PFSK-1 (cell line): ENCODE results near the gene KARS1.

Experiments used
- FOXP2 ChIP-seq: optimal IDR thresholded peaks from 2 replicates; pipeline ENCODE3; 2011; ENCODE audit warnings: borderline replicate concordance, control low read depth, inconsistent platforms; ENCODE audit not compliant: insufficient read depth; ENCODE audit errors: extremely low read length, extremely low read depth
- POLR2AphosphoS5 ChIP-seq: IDR thresholded peaks from 2 replicates; pipeline ENCODE4 v1.6.1; 2012; ENCODE audit warnings: low read depth, mild to moderate bottlenecking, control low read depth, low read length, moderate library complexity
- SIN3A ChIP-seq: IDR thresholded peaks from 2 replicates; pipeline ENCODE4 v1.6.1; 2012; ENCODE audit warnings: mild to moderate bottlenecking, low read length, moderate library complexity, borderline replicate concordance; ENCODE audit not compliant: insufficient read depth
- TAF1 ChIP-seq: IDR thresholded peaks from 2 replicates; pipeline ENCODE4 v1.6.1; 2012; ENCODE audit warnings: low read length, control low read depth, borderline replicate concordance; ENCODE audit not compliant: insufficient read depth
- TF ChIP-seq, protein P1 (sequence below), 2 experiments: IDR thresholded peaks; 2 replicates each; pipeline versions ENCODE4 v1.6.1 to v1.8.0; 2011 to 2012; ENCODE audit warnings: low read depth in 2 of 2, low read length in 2 of 2, control low read depth in 1 of 2, inconsistent platforms in 1 of 2, mild to moderate bottlenecking in 1 of 2, moderate library complexity in 1 of 2; ENCODE audit not compliant: insufficient read depth in 1 of 2

Gene KARS1

DNA sequence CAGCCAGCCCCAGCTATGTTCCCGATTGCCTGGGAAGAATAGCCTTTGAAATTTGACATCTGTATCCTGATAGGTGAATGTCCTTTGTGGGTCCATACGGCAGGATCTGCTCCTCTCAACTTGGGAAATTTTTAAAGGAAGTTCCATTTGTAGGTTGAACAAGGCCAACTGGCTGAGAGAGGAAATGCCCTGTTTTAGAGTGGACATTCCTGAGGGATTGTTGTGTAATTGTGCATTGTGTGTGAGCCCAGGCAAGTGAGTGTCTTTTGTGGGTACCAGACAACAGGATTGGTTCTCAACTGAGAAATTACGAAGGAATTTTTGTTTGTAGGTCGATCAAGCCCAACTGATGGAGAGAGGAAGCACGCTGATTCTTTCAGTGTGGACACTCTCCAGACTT lies 31.9 kb upstream of the KARS1 start:
- TF ChIP-seq, protein P1, sequence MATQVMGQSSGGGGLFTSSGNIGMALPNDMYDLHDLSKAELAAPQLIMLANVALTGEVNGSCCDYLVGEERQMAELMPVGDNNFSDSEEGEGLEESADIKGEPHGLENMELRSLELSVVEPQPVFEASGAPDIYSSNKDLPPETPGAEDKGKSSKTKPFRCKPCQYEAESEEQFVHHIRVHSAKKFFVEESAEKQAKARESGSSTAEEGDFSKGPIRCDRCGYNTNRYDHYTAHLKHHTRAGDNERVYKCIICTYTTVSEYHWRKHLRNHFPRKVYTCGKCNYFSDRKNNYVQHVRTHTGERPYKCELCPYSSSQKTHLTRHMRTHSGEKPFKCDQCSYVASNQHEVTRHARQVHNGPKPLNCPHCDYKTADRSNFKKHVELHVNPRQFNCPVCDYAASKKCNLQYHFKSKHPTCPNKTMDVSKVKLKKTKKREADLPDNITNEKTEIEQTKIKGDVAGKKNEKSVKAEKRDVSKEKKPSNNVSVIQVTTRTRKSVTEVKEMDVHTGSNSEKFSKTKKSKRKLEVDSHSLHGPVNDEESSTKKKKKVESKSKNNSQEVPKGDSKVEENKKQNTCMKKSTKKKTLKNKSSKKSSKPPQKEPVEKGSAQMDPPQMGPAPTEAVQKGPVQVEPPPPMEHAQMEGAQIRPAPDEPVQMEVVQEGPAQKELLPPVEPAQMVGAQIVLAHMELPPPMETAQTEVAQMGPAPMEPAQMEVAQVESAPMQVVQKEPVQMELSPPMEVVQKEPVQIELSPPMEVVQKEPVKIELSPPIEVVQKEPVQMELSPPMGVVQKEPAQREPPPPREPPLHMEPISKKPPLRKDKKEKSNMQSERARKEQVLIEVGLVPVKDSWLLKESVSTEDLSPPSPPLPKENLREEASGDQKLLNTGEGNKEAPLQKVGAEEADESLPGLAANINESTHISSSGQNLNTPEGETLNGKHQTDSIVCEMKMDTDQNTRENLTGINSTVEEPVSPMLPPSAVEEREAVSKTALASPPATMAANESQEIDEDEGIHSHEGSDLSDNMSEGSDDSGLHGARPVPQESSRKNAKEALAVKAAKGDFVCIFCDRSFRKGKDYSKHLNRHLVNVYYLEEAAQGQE (IDR thresholded peaks at IDR 0.05; ENCODE audit: insufficient read depth in 1 of 2, low read depth in 2 of 2, low read length in 2 of 2) = no peak
- TF ChIP-seq SIN3A (no peak), FOXP2 (no peak), TAF1 (no peak), POLR2AphosphoS5 (no peak)

GRCh38 chr16:75676909-75677308 lies 29.4 kb upstream of the KARS1 start, which contains the start of gene CPHXL2:
Gene CPHXL2, minus strand, starts transcription at chr16:75677009. Its CDS starts 10 bp downstream, at chr16:75676999.
- TF ChIP-seq TAF1 = no peak
- TF ChIP-seq POLR2AphosphoS5 = no peak
- TF ChIP-seq, protein P1 (IDR thresholded peaks at IDR 0.05; ENCODE audit: insufficient read depth in 1 of 2, low read depth in 2 of 2, low read length in 2 of 2) = no peak
- no peak for TF ChIP-seq FOXP2

GRCh38 chr16:75667503-75667902 lies 20.0 kb upstream of the KARS1 start:
- TF ChIP-seq SIN3A (no peak), TAF1 (no peak), FOXP2 (no peak), POLR2AphosphoS5 (no peak)
- TF ChIP-seq, protein P1 (IDR thresholded peaks at IDR 0.05; ENCODE audit: insufficient read depth in 1 of 2, low read depth in 2 of 2, low read length in 2 of 2) = no peak

DNA sequence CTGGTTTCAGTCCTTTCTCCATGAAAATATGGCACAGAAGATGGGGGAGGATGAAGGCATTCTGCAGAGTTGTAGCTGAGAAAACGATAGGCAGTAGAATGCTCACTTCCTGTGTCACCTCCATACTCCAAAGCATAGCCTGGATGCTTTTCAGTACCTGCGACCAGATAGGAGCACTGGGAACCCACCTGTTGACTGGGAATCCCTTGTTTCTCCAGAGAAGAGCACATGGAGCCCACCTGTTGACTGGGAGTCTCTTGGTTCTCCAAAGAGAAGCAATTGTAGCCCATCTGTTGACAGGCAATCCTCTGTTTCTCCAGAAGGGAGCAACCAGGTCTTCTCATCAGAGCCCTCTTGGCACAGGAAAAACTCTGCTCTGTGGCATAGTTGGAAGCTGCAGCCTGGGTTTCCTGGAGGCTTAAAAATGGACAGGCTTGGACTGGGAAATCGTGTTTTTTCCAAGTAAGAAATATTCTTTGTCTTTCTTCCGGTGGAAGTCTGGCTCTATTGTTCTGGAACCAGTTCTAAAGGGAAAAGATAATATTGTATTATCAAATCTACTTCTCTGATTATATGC lies 13.3 kb upstream of the KARS1 start:
- TF ChIP-seq TAF1 (no peak), FOXP2 (no peak), SIN3A (no peak)
- TF ChIP-seq, protein P1 (IDR thresholded peaks at IDR 0.05; ENCODE audit: insufficient read depth in 1 of 2, low read depth in 2 of 2, low read length in 2 of 2) = no peak

DNA sequence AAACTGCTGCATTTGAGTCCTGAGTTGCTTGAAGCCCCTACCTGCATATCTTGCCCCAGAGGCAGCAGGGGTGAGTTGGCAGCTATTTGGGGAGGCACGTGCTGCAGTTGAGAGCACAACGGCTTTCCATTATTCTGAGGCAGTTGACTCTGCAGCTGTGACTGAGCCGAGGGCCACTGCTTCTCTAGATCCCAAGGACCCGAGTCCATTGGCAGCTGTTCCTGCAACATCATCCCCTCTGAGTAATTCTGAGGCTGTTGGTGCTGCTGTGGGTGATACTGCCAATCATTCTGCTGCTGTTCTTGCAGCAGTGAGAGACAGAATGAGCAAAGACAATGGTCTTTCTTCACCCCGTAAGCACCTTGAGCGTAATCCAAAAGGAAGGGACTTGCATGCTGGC lies 12.9 kb upstream of the KARS1 start:
- TF ChIP-seq SIN3A (no peak), POLR2AphosphoS5 (no peak), FOXP2 (no peak), TAF1 (no peak)
- TF ChIP-seq, protein P1 (IDR thresholded peaks at IDR 0.05; ENCODE audit: insufficient read depth in 1 of 2, low read depth in 2 of 2, low read length in 2 of 2) = no peak
